ENCODE measurements around the gene PPP4R2.

DNA sequence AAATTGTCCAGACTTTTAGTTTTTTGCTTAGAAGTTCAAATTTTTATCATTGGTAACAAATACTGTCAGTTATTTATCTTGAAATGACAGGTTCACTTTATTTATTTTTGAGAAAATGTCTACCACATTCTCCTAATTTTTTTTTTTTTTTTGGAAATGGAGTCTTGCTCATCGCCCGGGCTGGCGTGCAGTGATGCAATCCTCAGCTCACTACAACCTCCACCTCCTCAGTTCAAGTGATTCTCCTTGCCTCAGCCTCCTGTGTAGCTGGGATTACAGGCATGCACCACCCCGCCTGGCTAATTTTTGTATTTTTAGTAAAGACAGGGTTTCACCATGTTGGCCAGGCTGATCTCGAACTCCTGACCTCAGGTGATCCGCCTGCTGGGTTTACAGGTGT is 48.8 kb downstream of the PPP4R2 start:
- TF ChIP-seq GATA2 (IDR thresholded peaks at IDR 0.05; ENCODE audit: low read depth, low read length): no peak
- no peak for TF ChIP-seq GATA3 (IDR thresholded peaks at IDR 0.05; ENCODE audit: low read depth, low read length)

Data from SH-SY5Y (cell line).